OCI-LY7 (cell line): ENCODE data around the gene PLXNA3. TPM values are rescaled to one million over a fixed set of nuclear protein-coding genes. Genes with fewer than 3 reads are reported as not detected.

Source experiments
- BruUV-seq: library from RNA; stranded (reverse); fragments of 400-500 nt; replicated peaks from 2 replicates; lab custom pipeline; 2021; lab: Mats Ljungman, UMichigan
- CTCF ChIA-PET: fragments of 300-600 bp; sonication (Branson Sonifier 250); formaldehyde crosslinking; loops from one replicate; lab custom pipeline; 2022; ENCODE audit warnings: antibody characterized with exemption; ENCODE audit not compliant: unreplicated experiment; lab: Charles Lee
- POLR2A ChIA-PET: fragments of 300-600 bp; sonication (Branson Sonifier 250); formaldehyde crosslinking; loops from one replicate; lab custom pipeline; 2022; ENCODE audit warnings: antibody characterized with exemption; lab: Charles Lee
- DNase-seq: peaks from one replicate; pipeline ENCODE4 v3.0.0-alpha.2; 2015; ENCODE audit warnings: low spot score
- H2AFZ ChIP-seq: fragments of 200-600 bp; sonication (generic), shearing (Covaris generic); 2 replicates; pipeline ENCODE4 v1.6.1; 2014; ENCODE audit warnings: mild to moderate bottlenecking, antibody characterized with exemption, low read length, moderate library complexity
- H3K27ac ChIP-seq: fragments of 200-600 bp; sonication (generic); 2 replicates; pipeline ENCODE4 v1.5.1; 2014; ENCODE audit warnings: mixed run types, low read depth, mild to moderate bottlenecking, moderate library complexity, low read length, inconsistent platforms; ENCODE audit not compliant: poor library complexity, severe bottlenecking
- H3K36me3 ChIP-seq: fragments of 200-600 bp; sonication (generic); 2 replicates; pipeline ENCODE4 v1.6.1; 2014; ENCODE audit warnings: mild to moderate bottlenecking, antibody characterized with exemption, low read length, moderate library complexity, mixed read lengths; ENCODE audit not compliant: insufficient read depth
- H3K4me1 ChIP-seq: fragments of 200-600 bp; sonication (generic); 2 replicates; pipeline ENCODE4 v1.5.1; 2014; ENCODE audit warnings: mild to moderate bottlenecking, low read length; ENCODE audit not compliant: insufficient read depth, poor library complexity, severe bottlenecking
- H3K4me2 ChIP-seq: fragments of 200-600 bp; sonication (generic); 2 replicates; pipeline ENCODE4 v1.6.1; 2014; ENCODE audit warnings: mild to moderate bottlenecking, low read length
- H3K4me3 ChIP-seq: fragments of 200-600 bp; sonication (generic); 2 replicates; pipeline ENCODE4 v1.5.1; 2014; ENCODE audit warnings: mild to moderate bottlenecking, low read depth, low read length; ENCODE audit not compliant: poor library complexity, severe bottlenecking
- H3K79me2 ChIP-seq: fragments of 200-600 bp; sonication (generic); 2 replicates; pipeline ENCODE4 v1.6.1; 2016; ENCODE audit warnings: low read depth, mild to moderate bottlenecking, low read length, moderate library complexity, mixed read lengths; ENCODE audit not compliant: insufficient read depth
- H3K9me2 ChIP-seq: fragments of 200-600 bp; sonication (generic); 2 replicates; pipeline ENCODE4 v1.6.1; 2016; ENCODE audit warnings: mild to moderate bottlenecking, low read length, mixed read lengths; ENCODE audit not compliant: insufficient read depth
- H3K9me3 ChIP-seq: fragments of 200-600 bp; sonication (generic); 2 replicates; pipeline ENCODE4 v1.6.1; 2014; ENCODE audit warnings: mild to moderate bottlenecking, mixed run types, low read length, mixed read lengths
- H4K20me1 ChIP-seq: fragments of 200-600 bp; sonication (generic); 2 replicates; pipeline ENCODE4 v1.6.1; 2014; ENCODE audit warnings: mild to moderate bottlenecking, antibody characterized with exemption, low read length, moderate library complexity, mixed read lengths; ENCODE audit not compliant: insufficient read depth
- EZH2phosphoT487 ChIP-seq: fragments of 200-600 bp; sonication (generic); IDR thresholded peaks from 2 replicates; pipeline ENCODE4 v1.6.1; 2018; ENCODE audit warnings: low read depth, borderline replicate concordance, mild to moderate bottlenecking, mixed run types, antibody characterized with exemption, low read length, moderate library complexity, mixed read lengths
- intact Hi-C: fragments of 100-400 bp; cut with micrococcal nuclease; formaldehyde crosslinking; loops from one replicate; pipeline ENCODE4 v1.10.0; 2022; ENCODE audit not compliant: unreplicated experiment
- total RNA-seq, 2 experiments: library from RNA; depleted of rRNA in 1 of 2; stranded (reverse); fragments of >200 nt in 1 of 2; shearing (Covaris generic) in 1 of 2; gene quantifications; 2 replicates each; pipeline ENCODE4 v1.2.3, GENCODE V29; 2014 to 2022
- TF ChIP-seq, protein P1 (sequence below): fragments of 200-600 bp; sonication (generic); conservative IDR thresholded peaks from 2 replicates; pipeline ENCODE4 v1.5.1; 2014; ENCODE audit warnings: mild to moderate bottlenecking, antibody characterized with exemption, low read length, moderate library complexity, mixed read lengths

PLXNA3 gene
- total RNA-seq, 2 experiments from 2014 or later: 5.6 to 8.0 TPM

DNA sequence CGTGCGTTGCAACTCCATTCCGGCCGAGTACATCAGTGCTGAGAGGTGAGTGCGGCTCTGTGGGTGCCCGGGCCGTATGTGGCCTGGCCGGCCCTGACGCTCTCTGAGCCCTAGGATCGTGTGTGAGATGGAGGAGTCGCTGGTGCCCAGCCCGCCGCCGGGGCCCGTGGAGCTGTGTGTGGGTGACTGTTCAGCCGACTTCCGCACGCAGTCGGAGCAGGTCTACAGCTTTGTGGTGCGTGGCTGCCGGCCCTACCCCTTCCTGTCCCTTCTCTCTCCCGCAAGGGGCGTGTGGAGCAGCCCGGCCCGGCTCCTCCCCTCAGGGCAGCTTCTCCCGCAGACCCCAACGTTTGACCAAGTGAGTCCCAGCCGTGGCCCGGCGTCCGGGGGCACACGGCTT lies 8.0 kb downstream of the PLXNA3 start:
- Histone ChIP-seq H3K27ac (no peak overlapping the region), H2AFZ (no peak overlapping the region), H3K4me1 (no peaks in the 10 kb centered on the region), H3K9me2 (no peaks in the 10 kb centered on the region), H3K4me3 (no peak overlapping the region), H4K20me1 (no peaks in the 10 kb centered on the region), H3K4me2 (no peak overlapping the region), H3K79me2 (no peaks in the 10 kb centered on the region), H3K36me3 (no peaks in the 10 kb centered on the region), H3K9me3 (no peaks in the 10 kb centered on the region)
- ChIA-PET POLR2A (no interaction called here), CTCF (no interaction called here)
- no peak for DNase-seq
- intact Hi-C loops: no loop called here
- BruUV-seq: no TSS peak
- TF ChIP-seq, protein P1, sequence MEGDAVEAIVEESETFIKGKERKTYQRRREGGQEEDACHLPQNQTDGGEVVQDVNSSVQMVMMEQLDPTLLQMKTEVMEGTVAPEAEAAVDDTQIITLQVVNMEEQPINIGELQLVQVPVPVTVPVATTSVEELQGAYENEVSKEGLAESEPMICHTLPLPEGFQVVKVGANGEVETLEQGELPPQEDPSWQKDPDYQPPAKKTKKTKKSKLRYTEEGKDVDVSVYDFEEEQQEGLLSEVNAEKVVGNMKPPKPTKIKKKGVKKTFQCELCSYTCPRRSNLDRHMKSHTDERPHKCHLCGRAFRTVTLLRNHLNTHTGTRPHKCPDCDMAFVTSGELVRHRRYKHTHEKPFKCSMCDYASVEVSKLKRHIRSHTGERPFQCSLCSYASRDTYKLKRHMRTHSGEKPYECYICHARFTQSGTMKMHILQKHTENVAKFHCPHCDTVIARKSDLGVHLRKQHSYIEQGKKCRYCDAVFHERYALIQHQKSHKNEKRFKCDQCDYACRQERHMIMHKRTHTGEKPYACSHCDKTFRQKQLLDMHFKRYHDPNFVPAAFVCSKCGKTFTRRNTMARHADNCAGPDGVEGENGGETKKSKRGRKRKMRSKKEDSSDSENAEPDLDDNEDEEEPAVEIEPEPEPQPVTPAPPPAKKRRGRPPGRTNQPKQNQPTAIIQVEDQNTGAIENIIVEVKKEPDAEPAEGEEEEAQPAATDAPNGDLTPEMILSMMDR: no peak
- TF ChIP-seq EZH2phosphoT487: no peak

DNA sequence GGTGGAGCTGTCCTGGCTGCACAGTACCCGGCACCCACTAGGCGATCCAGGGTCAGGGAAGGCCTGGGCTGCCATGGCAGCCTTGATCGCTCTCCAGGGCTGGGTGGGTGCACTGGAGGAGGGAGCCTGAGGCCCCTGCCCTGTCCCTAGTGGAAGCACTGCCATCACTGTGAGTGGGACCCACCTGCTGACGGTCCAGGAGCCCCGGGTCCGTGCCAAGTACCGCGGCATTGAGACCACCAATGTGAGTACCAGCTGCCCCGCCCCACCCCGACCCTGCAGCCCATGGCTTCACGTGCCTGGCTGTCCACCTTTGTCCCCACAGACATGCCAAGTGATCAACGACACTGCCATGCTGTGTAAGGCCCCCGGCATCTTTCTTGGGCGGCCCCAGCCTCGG lies 8.8 kb downstream of the PLXNA3 start:
- Histone ChIP-seq H2AFZ (no peak overlapping the region), H3K4me1 (no peaks in the 10 kb centered on the region), H3K9me3 (no peaks in the 10 kb centered on the region), H3K27ac (no peak overlapping the region), H4K20me1 (no peaks in the 10 kb centered on the region), H3K4me2 (no peak overlapping the region), H3K79me2 (no peaks in the 10 kb centered on the region), H3K36me3 (no peaks in the 10 kb centered on the region), H3K4me3 (no peak overlapping the region), H3K9me2 (no peaks in the 10 kb centered on the region)
- ChIA-PET POLR2A (no interaction called here), CTCF (no interaction called here)
- DNase-seq: no peak
- no peak for TF ChIP-seq EZH2phosphoT487
- TF ChIP-seq, protein P1: no peak
- intact Hi-C loops: no loop called here
- no TSS peak for BruUV-seq

DNA sequence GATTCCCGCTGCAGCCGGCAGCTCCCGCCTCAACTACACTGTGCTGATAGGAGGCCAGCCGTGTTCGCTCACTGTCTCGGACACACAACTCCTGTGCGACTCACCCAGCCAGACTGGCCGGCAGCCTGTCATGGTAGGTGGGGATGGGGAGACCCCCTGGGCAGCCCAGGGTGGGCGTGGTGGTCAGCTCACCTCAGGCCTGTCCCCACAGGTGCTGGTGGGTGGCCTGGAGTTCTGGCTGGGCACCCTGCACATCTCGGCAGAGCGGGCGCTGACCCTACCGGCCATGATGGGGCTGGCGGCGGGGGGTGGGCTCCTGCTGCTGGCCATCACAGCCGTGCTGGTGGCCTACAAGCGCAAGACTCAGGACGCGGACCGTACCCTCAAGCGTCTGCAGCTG lies 9.5 kb downstream of the PLXNA3 start:
- Histone ChIP-seq H3K27ac (no peak overlapping the region), H3K36me3 (no peaks in the 10 kb centered on the region), H3K4me1 (no peaks in the 10 kb centered on the region), H2AFZ (no peak overlapping the region), H3K4me2 (no peak overlapping the region), H3K9me2 (no peaks in the 10 kb centered on the region), H3K79me2 (no peaks in the 10 kb centered on the region), H4K20me1 (no peaks in the 10 kb centered on the region), H3K9me3 (no peaks in the 10 kb centered on the region), H3K4me3 (no peak overlapping the region)
- ChIA-PET POLR2A (interaction anchor here (0.8 kb wide), 1 partner anchor 16 kb away, joined by 4 read pairs; no protein-coding TSS in a partner anchor), CTCF (no interaction called here)
- intact Hi-C loops: no loop called here
- no TSS peak for BruUV-seq
- no peak for TF ChIP-seq EZH2phosphoT487
- TF ChIP-seq, protein P1: no peak
- no peak for DNase-seq
